Measurements from ENCODE around the gene CDH10.

DNA sequence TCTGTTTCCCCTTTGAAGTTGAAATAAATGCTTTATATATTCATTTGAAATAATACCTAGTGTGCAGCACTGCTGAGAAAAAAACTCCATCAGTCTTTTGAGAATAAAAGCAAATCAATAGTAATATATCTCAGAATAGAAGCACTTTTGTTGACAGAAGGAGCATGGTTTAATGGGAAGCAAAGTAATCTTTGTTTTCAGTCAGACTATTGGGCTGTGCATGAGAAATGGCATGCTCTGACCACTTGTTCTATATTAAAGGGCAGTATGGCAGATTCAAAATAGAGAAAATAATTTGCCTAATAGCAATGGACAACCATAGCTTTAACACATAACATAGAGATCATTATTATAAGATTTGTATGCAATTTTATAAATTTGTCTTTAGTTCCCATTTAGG is 12.4 kb downstream of the CDH10 start:
- TF ChIP-seq, protein P1, sequence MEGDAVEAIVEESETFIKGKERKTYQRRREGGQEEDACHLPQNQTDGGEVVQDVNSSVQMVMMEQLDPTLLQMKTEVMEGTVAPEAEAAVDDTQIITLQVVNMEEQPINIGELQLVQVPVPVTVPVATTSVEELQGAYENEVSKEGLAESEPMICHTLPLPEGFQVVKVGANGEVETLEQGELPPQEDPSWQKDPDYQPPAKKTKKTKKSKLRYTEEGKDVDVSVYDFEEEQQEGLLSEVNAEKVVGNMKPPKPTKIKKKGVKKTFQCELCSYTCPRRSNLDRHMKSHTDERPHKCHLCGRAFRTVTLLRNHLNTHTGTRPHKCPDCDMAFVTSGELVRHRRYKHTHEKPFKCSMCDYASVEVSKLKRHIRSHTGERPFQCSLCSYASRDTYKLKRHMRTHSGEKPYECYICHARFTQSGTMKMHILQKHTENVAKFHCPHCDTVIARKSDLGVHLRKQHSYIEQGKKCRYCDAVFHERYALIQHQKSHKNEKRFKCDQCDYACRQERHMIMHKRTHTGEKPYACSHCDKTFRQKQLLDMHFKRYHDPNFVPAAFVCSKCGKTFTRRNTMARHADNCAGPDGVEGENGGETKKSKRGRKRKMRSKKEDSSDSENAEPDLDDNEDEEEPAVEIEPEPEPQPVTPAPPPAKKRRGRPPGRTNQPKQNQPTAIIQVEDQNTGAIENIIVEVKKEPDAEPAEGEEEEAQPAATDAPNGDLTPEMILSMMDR (conservative IDR thresholded peaks at IDR 0.05), result no peak
- TF ChIP-seq ZFX (IDR thresholded peaks at IDR 0.05), result no peak

Data from C4-2B (cell line).